Neuronal stem cell (in vitro differentiated cells): Measurements from ENCODE around the gene GDA.

Experiments
- DNase-seq: peaks from one replicate; pipeline ENCODE4 v3.0.0-alpha.2; 2013; ENCODE audit warnings: low spot score
- H2AFZ ChIP-seq: one replicate; pipeline ENCODE4 v1.6.1; 2013; ENCODE audit warnings: mild to moderate bottlenecking, low read length, inconsistent platforms
- H2AK5ac ChIP-seq: 2 replicates; pipeline ENCODE4 v1.6.1; 2013; ENCODE audit warnings: low read depth, mild to moderate bottlenecking, inconsistent platforms, low read length, moderate library complexity, mixed read lengths
- H2BK120ac ChIP-seq: 2 replicates; pipeline ENCODE4 v1.6.1; 2013; ENCODE audit warnings: low read depth, mild to moderate bottlenecking, inconsistent platforms, low read length, moderate library complexity, mixed read lengths
- H2BK12ac ChIP-seq: one replicate; pipeline ENCODE4 v1.6.1; 2013; ENCODE audit warnings: low read length, inconsistent platforms
- H2BK15ac ChIP-seq: 2 replicates; pipeline ENCODE4 v1.6.1; 2013; ENCODE audit warnings: mild to moderate bottlenecking, low read length, inconsistent platforms, mixed read lengths
- H2BK5ac ChIP-seq: one replicate; pipeline ENCODE4 v1.6.1; 2013; ENCODE audit warnings: inconsistent platforms, mild to moderate bottlenecking, low read length, moderate library complexity
- H3K14ac ChIP-seq: one replicate; pipeline ENCODE4 v1.6.1; 2013; ENCODE audit warnings: low read length, inconsistent platforms
- H3K18ac ChIP-seq: 2 replicates; pipeline ENCODE4 v1.6.1; 2013; ENCODE audit warnings: low read length, inconsistent platforms
- H3K23ac ChIP-seq: 2 replicates; pipeline ENCODE4 v1.6.1; 2013; ENCODE audit warnings: low read depth, mild to moderate bottlenecking, mixed read lengths, low read length, inconsistent platforms; ENCODE audit not compliant: poor library complexity
- H3K27ac ChIP-seq: replicated peaks from 3 replicates; pipeline ENCODE4 v1.5.1; 2013; ENCODE audit warnings: low read length, inconsistent platforms
- H3K27me3 ChIP-seq, 3 experiments: 2 replicates each; pipeline ENCODE4 v1.6.1; 2013; ENCODE audit warnings: low read length in 3 of 3, mild to moderate bottlenecking in 2 of 3, inconsistent platforms in 1 of 3, low read depth in 1 of 3, mixed read lengths in 1 of 3, moderate library complexity in 1 of 3; ENCODE audit not compliant: control insufficient read depth in 3 of 3, insufficient read depth in 3 of 3
- H3K36me3 ChIP-seq, 2 donors: replicated peaks in 1 of 2; 2 replicates each; pipeline ENCODE4 v1.6.1; 2013; ENCODE audit warnings: low read length in 2 of 2; ENCODE audit not compliant: control insufficient read depth in 2 of 2, insufficient read depth in 2 of 2
- H3K4ac ChIP-seq: 2 replicates; pipeline ENCODE4 v1.6.1; 2013; ENCODE audit warnings: inconsistent platforms, mild to moderate bottlenecking, low read length, moderate library complexity
- H3K4me1 ChIP-seq, 2 donors: 1 replicate in 1 of 2; 2 replicates in 1 of 2; pipeline ENCODE4 v1.6.1; 2013; ENCODE audit warnings: low read length in 2 of 2, low read depth in 1 of 2; ENCODE audit not compliant: control insufficient read depth in 2 of 2, insufficient read depth in 1 of 2
- H3K4me2 ChIP-seq: one replicate; pipeline ENCODE4 v1.6.1; 2013; ENCODE audit warnings: mild to moderate bottlenecking, low read length, inconsistent platforms; ENCODE audit not compliant: insufficient read depth, poor library complexity, severe bottlenecking
- H3K4me3 ChIP-seq, 2 donors: 2 replicates each; pipeline ENCODE4 v1.5.1; 2013; ENCODE audit warnings: low read length in 2 of 2, mild to moderate bottlenecking in 2 of 2, inconsistent platforms in 1 of 2, moderate library complexity in 1 of 2
- H3K79me1 ChIP-seq: one replicate; pipeline ENCODE4 v1.6.1; 2013; ENCODE audit warnings: low read depth, mild to moderate bottlenecking, inconsistent platforms, low read length, moderate library complexity
- H3K9ac ChIP-seq: one replicate; pipeline ENCODE4 v1.6.1; 2013; ENCODE audit warnings: mild to moderate bottlenecking, low read depth, low read length, inconsistent platforms; ENCODE audit not compliant: poor library complexity
- H3K9me3 ChIP-seq, 2 donors: replicated peaks in 1 of 2; 2 replicates each; pipeline versions ENCODE3 to v1.6.1; 2013; ENCODE audit warnings: low read length in 2 of 2, mild to moderate bottlenecking in 2 of 2, inconsistent platforms in 1 of 2, low read depth in 1 of 2, mixed read lengths in 1 of 2, moderate library complexity in 1 of 2; ENCODE audit not compliant: control insufficient read depth in 2 of 2, insufficient read depth in 1 of 2
- H4K8ac ChIP-seq: one replicate; pipeline ENCODE4 v1.6.1; 2013; ENCODE audit warnings: low read depth, mild to moderate bottlenecking, inconsistent platforms, low read length, moderate library complexity
- H4K91ac ChIP-seq: one replicate; pipeline ENCODE4 v1.6.1; 2013; ENCODE audit warnings: low read length, low read depth, mild to moderate bottlenecking, inconsistent platforms; ENCODE audit not compliant: poor library complexity
- WGBS, 2 donors: extraction: QIAGEN DNeasy Blood & Tissue Kit; methylation state at CpG; one replicate each; pipeline ENCODE4 v1.1.7; 2013; ENCODE audit warnings: missing lambda C conversion rate in 2 of 2, mixed read lengths in 1 of 2; ENCODE audit not compliant: insufficient read length in 2 of 2, insufficient replicate concordance in 1 of 2; ENCODE audit errors: extremely low coverage in 2 of 2; 5-methylcytosine and 5-hydroxymethylcytosine counted together

The GDA gene

DNA sequence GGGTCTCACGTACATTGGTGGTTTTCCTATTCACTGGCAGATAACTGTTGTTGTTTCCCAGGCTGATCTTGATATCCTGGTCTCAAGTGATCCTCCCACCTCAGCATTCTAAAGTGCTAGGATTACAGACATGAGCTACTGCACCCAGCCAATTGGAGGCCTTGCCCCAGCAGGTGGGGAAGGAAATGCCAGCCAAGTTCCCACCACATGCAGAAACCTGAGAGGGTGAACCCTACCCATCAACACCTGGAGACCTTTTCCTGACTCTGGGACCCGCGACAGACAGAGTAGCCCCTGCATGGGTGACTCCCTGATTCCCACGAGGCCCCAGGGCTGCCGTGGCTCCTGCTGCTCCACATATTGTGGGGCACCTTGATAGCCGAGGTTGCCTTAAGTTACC lies 107.7 kb downstream of the GDA start:
- Histone ChIP-seq H3K9ac (no peak overlapping the region), H3K27me3 (no peaks in the 10 kb centered on the region), H3K18ac (no peak overlapping the region), H3K27ac (no peak overlapping the region), H2AFZ (no peak overlapping the region), H4K8ac (no peak overlapping the region), H3K14ac (no peak overlapping the region), H3K79me1 (no peaks in the 10 kb centered on the region), H3K4me1 (no peaks in the 10 kb centered on the region), H3K4me2 (no peak overlapping the region), H2AK5ac (no peak overlapping the region), H4K91ac (no peak overlapping the region), H3K23ac (no peak overlapping the region), H2BK12ac (no peak overlapping the region), H3K4ac (no peak overlapping the region), H3K9me3 (no peaks in the 10 kb centered on the region), H3K36me3 (no peaks in the 10 kb centered on the region), H2BK15ac (no peak overlapping the region), H2BK120ac (no peak overlapping the region), H3K4me3 (no peak overlapping the region), H2BK5ac (no peak overlapping the region)
- DNase-seq: no peak
- WGBS, 2 donors: no CpG with 5 or more reads among the region's 6 CpGs

DNA sequence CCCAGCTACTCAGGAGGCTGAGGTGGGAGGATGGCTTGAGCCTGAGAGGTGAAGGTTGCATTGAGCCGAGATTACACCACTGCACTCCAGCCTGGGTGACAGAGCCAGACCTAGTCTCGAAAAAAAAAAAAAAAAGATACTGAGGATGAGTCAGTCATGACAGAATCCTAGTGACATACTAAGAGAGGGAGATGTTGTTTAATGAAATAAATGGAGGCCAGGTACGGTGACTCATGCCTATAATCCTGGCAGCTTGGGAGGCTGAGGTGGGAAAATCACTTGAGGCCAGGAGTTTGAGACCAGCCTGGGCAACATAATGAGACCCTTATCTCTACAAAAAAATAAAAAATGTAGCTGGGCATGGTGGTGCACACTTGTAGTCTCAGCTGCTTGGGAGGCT lies 108.6 kb downstream of the GDA start:
- no peak for DNase-seq
- no peak overlapping the region for H2AK5ac ChIP-seq
- H3K4me2 ChIP-seq: no peak overlapping the region
- no peak overlapping the region for H2BK12ac ChIP-seq
- H2BK15ac ChIP-seq: no peak overlapping the region
- H3K4ac ChIP-seq: no peak overlapping the region
- no peak overlapping the region for H3K14ac ChIP-seq
- H3K4me3 ChIP-seq: no peak overlapping the region
- H4K91ac ChIP-seq: no peak overlapping the region
- no peak overlapping the region for H2BK120ac ChIP-seq
- H3K27ac ChIP-seq: no peak overlapping the region
- no peak overlapping the region for H4K8ac ChIP-seq
- H3K23ac ChIP-seq: no peak overlapping the region
- no peak overlapping the region for H2AFZ ChIP-seq
- no peak overlapping the region for H3K9ac ChIP-seq
- H3K36me3 ChIP-seq: no peaks in the 10 kb centered on the region
- H3K9me3 ChIP-seq: no peaks in the 10 kb centered on the region
- no peak overlapping the region for H3K18ac ChIP-seq
- no peaks in the 10 kb centered on the region for H3K27me3 ChIP-seq
- H3K4me1 ChIP-seq: no peaks in the 10 kb centered on the region
- no peak overlapping the region for H2BK5ac ChIP-seq
- WGBS, 2 donors: no CpG with 5 or more reads among the region's 3 CpGs
- no peaks in the 10 kb centered on the region for H3K79me1 ChIP-seq

DNA sequence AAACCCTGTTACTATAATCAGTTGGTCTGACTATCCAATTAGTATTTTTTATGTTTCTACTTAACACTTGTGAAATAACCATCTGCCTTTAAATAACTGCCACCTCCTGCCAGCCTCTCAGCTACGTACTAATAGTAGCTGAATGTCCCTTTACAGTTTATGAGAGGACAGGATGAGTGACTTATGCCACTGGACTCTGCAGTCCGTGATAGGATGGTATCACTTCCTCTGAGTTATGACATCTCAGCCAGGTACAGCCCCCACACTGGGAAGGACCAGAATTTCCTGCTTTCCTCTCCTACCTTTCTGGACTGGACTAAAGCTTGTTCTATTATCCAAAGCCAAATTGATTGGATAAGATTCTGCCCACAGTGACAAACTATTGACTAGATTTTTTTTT lies 112.8 kb downstream of the GDA start:
- Histone ChIP-seq H3K14ac (no peak overlapping the region), H3K36me3 (no peaks in the 10 kb centered on the region), H3K18ac (no peak overlapping the region), H3K9me3 (no peaks in the 10 kb centered on the region), H4K8ac (no peak overlapping the region), H3K4me2 (no peak overlapping the region), H3K23ac (no peak overlapping the region), H2BK5ac (no peak overlapping the region), H3K27ac (no peak overlapping the region), H3K4me1 (no peaks in the 10 kb centered on the region), H4K91ac (no peak overlapping the region), H2BK120ac (no peak overlapping the region), H2AK5ac (no peak overlapping the region), H3K4me3 (no peak overlapping the region), H3K79me1 (no peaks in the 10 kb centered on the region), H2AFZ (no peak overlapping the region), H2BK15ac (no peak overlapping the region), H2BK12ac (no peak overlapping the region), H3K4ac (no peak overlapping the region), H3K27me3 (no peaks in the 10 kb centered on the region), H3K9ac (no peak overlapping the region)
- DNase-seq: no peak
- no CpG with 5 or more reads among the region's 2 CpGs for WGBS, 2 donors

DNA sequence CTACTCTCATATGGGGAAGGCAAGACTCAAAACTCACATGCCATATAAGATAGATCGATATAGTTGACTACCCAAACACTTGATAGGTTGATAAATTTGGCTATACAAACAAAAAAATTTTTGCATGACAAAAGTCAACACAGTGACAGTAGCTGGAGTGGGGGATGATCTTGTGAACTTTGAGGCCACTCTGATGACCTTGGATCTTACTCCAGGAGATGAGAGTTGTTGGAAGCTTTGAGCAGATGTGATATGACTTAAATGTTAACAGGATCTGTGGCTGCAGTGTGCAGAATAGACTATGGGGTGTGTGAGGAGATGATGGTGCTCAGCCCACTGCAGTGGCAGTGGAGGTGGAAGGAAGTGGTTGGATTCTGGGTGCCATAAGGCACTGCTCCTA lies 114.3 kb downstream of the GDA start:
- WGBS, 2 donors: no CpG with 5 or more reads among the region's 1 CpG

More for the DNA sequence above, 114.3 kb downstream of the GDA start:
- Histone ChIP-seq H3K27ac (no peak overlapping the region), H4K91ac (no peak overlapping the region), H3K9me3 (no peaks in the 10 kb centered on the region), H3K4me3 (no peak overlapping the region), H3K9ac (no peak overlapping the region), H3K14ac (no peak overlapping the region), H4K8ac (no peak overlapping the region), H2BK5ac (no peak overlapping the region), H2BK12ac (no peak overlapping the region), H3K4ac (no peak overlapping the region), H3K36me3 (no peaks in the 10 kb centered on the region), H2BK15ac (no peak overlapping the region), H3K79me1 (no peaks in the 10 kb centered on the region), H3K4me1 (no peaks in the 10 kb centered on the region), H3K23ac (no peak overlapping the region), H2AK5ac (no peak overlapping the region), H3K4me2 (no peak overlapping the region), H2BK120ac (no peak overlapping the region), H3K27me3 (no peaks in the 10 kb centered on the region), H3K18ac (no peak overlapping the region), H2AFZ (no peak overlapping the region)
- DNase-seq: no peak
